Suppressor macrophage treated with lipopolysaccharide for 1 hour (primary cell): Measurements from ENCODE around the gene SVIL.
"Not testable (repeated sequence)": the region's sequence is repeated elsewhere in the genome, so short reads cannot be mapped to it uniquely, and the experiment has no call there.

ENCODE experiments used
- DNase-seq, 3 donors: peaks; one replicate each; pipeline ENCODE4 v3.0.0-alpha.2; 2020 to 2022

Gene SVIL

GRCh38 chr10:29539412-29539811 is 95.4 kb downstream of the SVIL start:
- DNase-seq, result no peak

- no peak for DNase-seq
Observed at GRCh38 chr10:29537799-29538198, 97.0 kb downstream of the SVIL start.

- DNase-seq, result not testable (repeated sequence)
Observed at GRCh38 chr10:29536691-29537090, 98.1 kb downstream of the SVIL start.

- peak in 2 of 3 donors; percentile 12 to 27 for DNase-seq
Observed at GRCh38 chr10:29535778-29536453, 98.9 kb downstream of the SVIL start.

- peak in 2 of 3 donors; percentile 18 to 20 for DNase-seq
Observed at GRCh38 chr10:29535012-29535777, 99.6 kb downstream of the SVIL start.

- DNase-seq, result no peak
Observed at GRCh38 chr10:29534590-29534989, 100.2 kb downstream of the SVIL start.

- DNase-seq, result no peak
Observed at GRCh38 chr10:29533696-29534285, 101.0 kb downstream of the SVIL start.

- DNase-seq, result no peak
Observed at GRCh38 chr10:29533046-29533445, 101.7 kb downstream of the SVIL start.

GRCh38 chr10:29532256-29532878 is 102.4 kb downstream of the SVIL start:
- DNase-seq, result no peak

- no peak for DNase-seq
Observed at GRCh38 chr10:29530112-29530976, 104.4 kb downstream of the SVIL start.

GRCh38 chr10:29529146-29529545 is 105.6 kb downstream of the SVIL start:
- peak in 1 of 3 donors; percentile 12 for DNase-seq

GRCh38 chr10:29525762-29526161 is 109.0 kb downstream of the SVIL start:
- no peak for DNase-seq

- DNase-seq, result no peak
Observed at GRCh38 chr10:29524720-29525119, 110.1 kb downstream of the SVIL start.

GRCh38 chr10:29524294-29524693 is 110.5 kb downstream of the SVIL start:
- no peak for DNase-seq

GRCh38 chr10:29522918-29523317 is 111.9 kb downstream of the SVIL start:
- no peak for DNase-seq

- no peak for DNase-seq
Observed at GRCh38 chr10:29522061-29522855, 112.5 kb downstream of the SVIL start.

GRCh38 chr10:29519659-29520058 is 115.1 kb downstream of the SVIL start:
- no peak for DNase-seq

GRCh38 chr10:29517352-29517923 is 117.3 kb downstream of the SVIL start:
- DNase-seq, result peak; percentile 44 to 66 (median 66)

- DNase-seq, result not testable (repeated sequence)
Observed at GRCh38 chr10:29516309-29516932, 118.3 kb downstream of the SVIL start.

GRCh38 chr10:29515879-29516278 is 118.9 kb downstream of the SVIL start:
- DNase-seq, result not testable (repeated sequence)

- not testable (repeated sequence) for DNase-seq
Observed at GRCh38 chr10:29515104-29515503, 119.7 kb downstream of the SVIL start.
